Measurements from ENCODE around the gene NOD2.
A peak's percentile ranks its signal among the peaks of the same experiment; 100 is the strongest.

Gene NOD2

DNA sequence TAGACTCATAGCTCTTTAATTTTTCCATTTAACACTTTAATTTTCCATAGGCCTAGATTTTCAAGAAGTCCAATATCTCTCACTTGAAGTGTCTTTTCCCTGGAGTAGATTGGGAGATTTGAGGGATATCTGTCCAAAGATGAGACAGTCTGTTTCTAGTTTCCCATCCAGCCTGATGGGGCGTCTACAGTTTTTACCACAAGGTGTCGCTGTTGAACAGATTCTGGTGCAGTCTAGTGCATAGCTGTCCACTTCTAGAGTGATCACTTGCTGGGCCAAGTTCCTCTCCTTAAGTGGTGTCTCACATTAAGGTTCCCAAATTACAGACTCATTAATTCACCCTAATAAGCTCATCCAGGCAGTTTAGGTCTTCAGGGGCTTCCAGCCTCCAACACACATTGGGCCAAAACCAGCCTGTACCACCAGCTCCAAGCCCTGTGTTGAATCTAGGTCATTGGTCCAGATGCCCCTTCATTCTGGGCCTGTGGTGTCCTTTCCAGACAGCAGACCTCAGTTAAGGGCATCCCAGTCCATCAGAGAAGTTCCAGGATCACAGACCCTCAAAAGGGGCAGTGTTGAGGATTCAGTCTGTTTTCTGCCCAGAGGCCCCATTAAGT, 21.7 kb upstream of the NOD2 start:
- DNase-seq: peak; percentile 41 to 69

DNA sequence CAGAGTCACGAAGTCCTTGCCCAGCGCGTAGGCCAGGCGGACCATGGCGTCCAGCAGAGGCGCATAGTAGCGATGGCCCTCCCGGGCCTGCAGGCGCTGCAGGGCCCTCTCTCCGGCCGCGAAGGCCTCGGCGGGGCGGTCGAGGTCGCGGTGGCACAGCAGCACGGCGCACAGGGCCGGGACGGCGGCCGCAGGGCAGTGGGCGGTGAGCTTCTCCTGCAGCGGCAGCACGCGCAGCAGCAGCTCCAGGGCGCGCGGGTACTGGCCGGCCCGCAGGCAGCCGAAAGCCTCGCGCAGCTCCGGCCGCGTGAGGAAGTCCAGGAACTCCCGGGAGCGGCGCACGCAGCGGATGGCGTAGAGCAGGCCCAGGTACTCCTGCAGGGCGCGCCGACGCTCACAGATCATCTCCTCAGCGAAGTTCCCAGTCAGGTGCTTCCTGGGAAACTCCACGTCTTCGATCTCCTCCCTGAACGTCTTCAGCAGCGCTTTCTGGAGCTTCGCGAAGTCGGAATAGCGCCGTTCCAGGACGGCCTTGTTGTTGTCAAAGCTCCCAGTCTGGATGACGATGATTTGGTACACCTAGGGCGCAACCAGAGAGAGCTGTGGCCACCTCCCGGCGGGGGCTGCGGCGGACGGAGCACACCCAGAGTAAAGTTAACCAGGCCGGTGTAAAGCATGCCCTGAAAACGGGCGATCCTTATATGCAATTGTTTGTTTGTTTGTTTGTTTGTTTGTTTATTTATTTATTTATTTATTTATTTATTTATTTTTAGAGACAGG, 19.7 kb upstream of the NOD2 start:
- DNase-seq: no peak

DNA sequence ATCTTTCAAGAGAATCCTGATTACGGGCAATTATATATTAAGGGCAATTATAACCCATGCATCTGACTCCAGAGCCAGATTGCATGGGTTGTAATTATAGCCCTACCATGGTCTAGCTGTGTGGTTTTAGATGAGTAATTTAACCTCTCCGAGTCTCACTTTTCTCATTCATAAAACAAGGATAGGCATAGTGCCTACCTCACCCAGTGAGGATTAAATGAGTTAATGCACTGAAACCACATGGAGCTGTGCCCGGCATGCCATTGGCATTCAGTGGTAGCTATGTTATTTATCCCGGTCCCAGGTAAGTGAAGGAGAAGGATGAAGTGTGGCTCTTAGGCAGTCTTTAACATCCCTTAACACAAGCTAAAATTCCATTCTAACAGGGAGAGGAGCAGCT, 18.6 kb upstream of the NOD2 start:
- DNase-seq: no peak

DNA sequence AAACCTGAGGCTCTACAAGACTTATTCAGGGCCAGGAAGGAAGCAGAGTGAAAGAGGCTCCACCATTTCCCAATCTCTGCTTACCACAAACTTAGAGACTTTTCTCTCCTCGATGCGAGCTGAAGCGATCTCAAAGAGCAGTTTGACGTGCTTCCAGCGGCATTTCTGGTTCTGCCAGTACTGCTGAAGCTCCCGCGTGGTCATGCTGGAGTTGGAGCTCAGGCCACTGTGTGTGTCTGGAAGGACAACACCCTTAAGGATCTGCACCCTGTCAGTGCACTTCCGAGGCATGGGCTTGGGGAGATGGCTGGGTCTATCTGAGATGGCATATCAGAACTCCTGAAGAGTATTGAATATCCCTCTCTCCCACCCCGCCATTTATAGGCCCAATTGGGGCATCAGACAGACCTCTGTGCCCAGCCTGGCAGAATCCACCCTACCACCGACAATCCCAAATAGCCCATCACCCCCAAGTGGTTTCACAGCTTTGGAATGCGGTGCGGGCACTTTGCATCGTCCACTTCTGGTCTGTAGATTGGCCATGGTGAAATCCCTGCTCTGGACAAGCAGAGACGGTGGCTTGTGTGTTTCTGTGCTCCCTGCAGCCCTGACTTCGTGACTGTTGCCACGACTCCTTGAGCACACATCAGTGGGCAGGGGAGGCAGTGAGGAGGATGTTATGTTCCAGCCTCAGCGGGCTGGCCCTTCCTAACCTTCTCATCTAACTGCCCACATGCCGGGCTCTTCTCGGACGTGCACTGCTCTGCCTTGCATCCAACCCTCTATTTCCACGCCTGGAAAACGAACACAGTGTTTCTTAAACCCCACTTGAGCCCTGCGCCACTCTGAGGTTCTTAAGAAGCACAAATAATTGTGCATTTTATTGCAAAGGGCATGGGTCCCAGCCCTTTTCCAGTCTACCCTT, 17.5 kb upstream of the NOD2 start:
- DNase-seq: no peak

DNA sequence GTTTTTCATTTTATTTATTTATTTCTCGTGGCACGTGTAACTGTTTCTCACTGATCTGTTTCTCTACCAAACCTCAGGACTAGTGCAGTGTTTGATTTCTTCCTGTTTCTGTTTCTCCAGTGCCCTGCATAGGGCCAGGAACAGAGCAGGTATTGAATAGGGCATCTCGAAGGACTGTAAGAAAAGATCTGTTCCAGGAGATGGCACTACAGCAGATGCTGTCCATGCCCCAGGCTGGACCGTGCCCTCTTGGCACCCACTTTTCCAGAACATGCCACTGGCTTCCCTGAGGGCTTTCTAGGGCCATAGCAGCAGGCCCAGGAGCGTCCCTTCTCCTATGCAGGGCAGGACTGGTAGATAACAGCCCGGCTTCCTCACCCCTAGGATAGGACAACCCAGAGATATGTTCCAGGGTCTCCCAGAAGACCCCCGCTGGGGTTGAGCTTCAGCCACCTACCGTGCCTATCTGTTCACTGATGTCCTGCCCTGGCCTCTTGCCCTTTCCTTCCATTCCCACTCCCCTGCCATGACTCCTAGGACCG, 16.7 kb upstream of the NOD2 start:
- no peak for DNase-seq

DNA sequence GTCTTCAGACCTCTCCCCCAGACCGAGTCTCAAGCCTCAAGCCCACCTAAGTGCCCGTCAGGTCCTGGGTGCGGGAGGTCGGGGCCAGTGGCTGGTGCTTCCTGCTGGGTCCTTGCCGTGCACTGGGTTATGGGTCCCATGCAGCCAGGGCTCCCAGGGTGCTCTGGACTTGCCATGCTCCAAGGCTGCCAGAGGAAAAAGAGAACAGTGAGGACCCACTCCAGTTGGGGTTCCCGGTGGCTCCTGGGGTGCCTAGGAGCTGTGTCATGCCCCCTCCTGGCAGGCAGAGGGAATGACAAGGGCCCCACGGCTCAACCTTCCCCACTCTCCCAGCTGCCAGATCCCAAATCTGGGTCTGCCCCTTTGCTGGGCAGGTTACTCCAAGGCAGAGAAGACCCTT, 16.1 kb upstream of the NOD2 start:
- no peak for DNase-seq

DNA sequence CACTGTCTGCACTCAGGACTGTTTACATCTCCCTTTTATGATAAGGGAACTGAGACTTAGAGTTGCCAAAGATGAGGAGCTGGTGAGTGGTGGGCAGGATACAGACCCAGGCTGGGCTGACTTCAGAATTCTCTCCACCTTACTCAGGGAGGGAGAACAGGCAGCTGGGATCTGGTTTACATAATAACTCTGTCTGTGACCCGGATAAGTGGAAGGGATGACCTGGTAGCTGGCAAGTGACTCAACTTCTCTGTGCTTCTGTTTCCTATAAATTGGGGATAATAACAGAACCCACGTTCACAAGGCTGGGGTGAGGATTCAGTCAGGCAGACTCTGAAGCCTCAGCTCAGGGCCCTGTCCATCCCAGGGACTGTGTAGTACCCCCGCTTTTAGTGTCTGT, 14.9 kb upstream of the NOD2 start:
- no peak for DNase-seq

DNA sequence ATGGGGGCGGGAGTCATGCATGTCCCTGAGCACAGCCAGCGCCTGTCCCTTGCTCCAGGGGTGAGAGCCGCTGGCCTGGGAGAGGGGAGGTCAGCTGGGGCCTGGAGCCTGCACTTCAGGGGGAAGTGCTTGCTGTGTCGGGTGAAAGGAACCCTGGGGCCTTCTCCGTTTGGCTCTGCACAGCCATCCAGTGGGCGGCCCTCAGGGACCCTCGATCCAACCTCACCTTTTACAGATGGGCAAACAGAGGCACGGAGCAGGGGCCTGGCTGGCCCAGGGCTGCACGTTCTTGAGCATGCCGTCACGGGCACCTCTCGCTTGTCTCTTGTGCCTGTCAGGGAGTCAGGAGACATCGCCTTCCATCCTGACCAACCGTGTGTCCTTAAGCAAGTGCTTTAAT, 14.1 kb upstream of the NOD2 start:
- no peak for DNase-seq

DNA sequence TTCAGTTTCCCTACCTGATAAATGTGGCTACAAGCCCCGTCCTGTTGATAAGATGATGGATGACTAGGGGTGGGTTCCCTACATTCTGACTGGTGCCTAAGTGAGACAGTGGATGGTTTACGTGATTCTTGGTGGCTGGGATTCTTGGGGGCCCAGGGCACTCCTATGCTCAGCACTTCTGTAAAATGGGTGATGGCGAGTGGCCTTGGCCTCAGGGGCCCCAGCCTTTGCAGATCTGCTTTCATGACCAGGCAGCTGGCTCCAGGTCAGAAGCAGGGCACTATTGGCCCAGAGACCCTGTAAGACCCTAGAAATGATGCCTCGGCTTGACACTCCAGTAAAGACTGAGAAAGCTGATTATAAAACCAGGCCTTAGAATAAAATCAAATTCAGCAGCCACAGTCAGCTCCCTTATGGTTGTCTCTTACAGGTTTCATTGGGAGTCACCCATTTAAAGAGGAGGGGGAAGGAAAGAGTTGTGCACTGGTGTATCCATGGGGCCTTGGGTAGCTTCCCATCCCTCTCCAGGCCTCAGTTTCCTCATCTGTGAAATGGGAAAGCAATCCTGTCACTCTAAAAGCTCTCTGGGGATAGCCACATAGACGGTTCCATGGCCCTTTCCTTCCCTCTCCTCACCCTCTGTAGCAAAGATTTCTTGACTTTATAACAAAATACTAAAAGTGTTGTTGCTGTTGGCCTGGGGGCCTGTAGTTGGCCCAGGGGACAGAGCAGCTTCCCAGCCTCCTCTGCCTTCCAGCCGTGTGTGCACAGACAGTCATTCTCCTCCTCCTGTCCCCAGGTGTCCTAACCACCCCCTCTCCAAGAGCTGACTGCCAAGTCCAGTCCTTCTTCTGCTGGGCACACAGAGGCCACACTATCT, 13.5 kb upstream of the NOD2 start:
- DNase-seq: no peak

DNA sequence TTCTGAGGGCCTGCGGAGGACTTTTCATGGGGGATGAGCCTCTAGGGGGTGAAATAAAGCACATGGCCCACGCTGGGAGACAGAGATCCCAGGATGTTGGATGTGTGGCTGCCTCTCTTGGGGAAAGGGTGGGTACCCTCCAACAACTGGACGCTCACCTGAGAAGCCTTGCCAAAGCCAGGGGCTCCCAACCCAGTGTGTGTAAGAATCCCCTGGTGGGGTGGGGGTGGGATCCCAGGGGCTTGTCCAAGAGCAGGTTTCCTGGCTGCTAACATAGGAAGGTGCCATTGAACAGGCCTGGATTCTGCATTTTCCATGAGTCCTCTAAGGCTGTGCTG, 12.9 kb upstream of the NOD2 start:
- no peak for DNase-seq

DNA sequence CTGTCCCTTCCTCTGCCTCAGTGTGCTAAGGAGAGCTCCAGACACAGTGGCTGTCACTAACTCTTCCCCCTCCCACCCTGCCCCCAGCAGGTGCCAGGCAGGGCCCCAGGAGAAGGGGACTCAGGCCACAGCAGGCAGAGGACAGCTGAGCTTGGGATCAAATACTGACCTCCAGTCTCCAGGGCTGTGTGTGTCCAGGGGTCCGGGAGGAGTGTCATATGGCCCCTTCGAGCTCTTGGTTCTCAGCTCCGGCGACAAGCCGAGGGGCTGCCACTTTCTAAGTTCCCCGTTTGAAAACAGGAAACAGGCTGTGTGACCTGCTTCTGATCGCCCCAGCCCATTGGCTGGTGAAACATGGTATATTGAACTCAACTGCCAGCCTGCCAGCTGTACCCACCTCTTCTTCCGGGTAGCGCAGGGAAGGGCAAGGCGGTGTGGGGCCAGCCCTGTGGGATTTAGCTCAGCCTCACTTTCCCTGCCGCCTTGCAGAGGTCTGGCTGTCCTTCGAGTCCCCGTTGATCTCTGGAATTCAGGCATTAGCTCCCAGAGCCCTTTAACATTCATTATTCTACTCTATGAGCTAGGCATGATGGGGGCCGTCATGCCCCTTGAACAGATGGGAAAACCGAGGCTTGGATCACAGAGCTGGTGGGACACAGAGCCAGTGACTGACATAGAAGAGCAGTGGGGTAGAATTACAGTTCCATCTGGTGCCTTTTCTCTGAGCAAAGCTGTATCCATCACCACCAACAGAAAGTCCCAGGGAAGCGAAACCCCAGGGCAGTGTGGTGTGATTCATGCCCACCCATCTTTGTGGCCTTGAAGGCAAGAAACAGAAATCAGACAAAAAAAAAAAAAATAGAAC, 12.2 kb upstream of the NOD2 start, which contains the start of gene SNX20:
Gene SNX20, minus strand, starts transcription at position 292 of the 865 bp plus-strand sequence. CDS start 3,786 bp downstream, outside the sequence.
- peak; percentile 82 for DNase-seq

DNA sequence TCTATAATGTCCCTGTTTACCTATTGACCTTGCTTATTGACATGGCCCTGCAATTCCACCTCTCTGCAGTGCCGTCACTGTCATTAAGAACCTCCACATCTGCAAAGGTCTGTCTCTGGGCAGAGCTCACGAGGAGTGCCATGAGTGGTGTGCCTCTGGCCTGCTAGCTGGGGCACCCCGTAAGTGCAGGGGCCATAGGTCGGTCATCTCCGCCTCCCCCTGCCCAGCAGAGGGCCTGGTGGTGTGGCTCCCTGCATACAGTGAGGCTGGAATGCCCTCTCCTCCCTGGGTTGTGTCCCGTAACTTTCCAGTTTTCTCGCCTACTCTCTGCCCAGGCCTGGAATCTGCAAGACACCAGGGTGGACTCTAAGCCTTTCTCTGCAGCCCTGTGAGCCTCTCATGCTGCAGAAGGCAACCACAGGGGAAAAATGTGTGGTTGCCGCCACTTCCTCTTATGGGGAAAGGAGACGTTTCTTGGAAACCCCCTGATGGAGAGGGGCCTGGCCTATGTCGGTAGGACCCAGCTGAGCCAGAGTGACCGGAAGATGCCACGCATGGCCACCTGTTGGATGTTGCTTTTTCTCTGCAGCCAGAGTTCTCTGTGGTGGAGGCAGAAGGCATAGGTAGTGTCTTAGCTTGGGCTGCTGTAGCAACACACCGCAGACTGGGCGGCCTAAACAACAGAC, 9.6 kb upstream of the NOD2 start:
- peak; percentile 70 to 78 for DNase-seq

DNA sequence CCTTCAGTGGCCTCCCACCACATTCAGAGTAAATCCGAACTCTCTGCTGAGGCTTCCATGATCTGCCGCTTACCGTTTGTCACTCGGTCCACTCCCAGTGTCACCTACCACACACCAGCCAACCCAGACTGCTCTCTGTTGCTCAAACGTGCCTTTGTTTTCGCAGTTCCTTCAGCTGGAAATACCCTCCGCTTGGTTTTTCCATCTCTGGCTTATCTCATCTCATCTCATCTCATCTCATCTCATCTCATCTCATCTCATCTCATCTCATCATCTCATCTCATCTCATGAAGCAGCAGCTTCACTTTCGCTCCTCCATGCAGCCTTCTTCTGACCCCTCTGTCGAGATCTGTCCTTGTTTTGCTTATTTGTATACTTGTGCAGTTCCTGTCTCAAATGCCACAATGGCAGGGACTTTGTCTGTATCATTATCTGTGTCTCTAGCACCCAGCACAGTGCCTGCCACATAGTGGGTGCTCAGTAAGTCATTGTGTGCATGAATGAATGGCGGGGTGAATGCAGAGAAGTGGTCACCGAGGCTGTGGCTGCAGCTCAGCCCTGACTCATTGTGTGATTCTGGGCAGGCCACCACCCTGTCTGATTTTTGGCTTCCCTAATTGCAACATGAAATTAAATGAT, 8.5 kb upstream of the NOD2 start:
- peak; percentile 56 to 64 for DNase-seq

DNA sequence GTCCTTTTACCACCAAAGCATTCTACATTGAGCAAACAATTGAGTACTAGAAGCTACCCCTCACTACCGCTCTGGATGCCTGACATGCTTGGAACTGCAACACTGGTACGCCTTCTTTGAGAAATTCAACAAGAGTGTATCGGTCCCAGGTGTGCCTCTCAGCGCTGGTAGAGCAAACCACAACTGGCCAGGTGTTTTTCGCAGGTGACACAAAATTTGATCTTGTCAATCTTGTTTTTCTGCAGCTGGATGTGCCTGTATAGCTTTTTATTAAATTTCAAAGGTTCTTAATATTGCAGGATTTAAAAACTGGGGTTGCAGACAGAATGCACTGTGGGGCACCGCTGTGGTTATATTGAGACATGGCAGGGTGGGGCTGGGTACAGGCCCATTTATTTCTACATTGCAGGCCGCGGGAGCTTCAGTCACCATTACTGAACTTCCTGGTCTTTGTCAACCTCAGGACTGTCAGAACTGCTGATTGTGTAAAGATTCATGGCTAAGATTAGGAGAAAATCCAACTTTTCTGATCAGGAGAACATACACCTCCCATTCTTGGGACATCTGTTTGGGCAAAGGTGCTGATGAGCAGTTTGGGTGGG, 7.8 kb upstream of the NOD2 start:
- DNase-seq: peak in 1 of 2 donors; percentile 27

DNA sequence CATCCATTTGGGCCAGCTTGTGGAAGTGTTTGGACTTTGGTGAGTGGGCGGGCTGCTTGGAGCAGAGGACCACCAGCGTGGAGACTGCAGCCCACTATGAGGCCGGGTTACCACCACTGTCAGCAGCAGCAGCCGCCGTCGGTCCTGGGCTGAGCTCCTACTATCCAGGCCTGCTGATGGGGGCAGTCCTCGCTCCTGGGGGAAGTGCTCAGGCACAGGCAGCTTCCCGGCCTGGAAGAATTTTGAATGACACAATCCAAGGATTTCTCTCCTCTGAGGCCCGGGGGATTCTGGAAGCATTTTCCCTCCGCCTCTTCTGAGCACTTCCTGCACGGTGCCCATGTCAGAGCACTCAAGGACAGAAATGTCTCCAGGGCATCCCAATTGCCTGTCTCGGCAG, 5.3 kb upstream of the NOD2 start:
- no peak for DNase-seq

DNA sequence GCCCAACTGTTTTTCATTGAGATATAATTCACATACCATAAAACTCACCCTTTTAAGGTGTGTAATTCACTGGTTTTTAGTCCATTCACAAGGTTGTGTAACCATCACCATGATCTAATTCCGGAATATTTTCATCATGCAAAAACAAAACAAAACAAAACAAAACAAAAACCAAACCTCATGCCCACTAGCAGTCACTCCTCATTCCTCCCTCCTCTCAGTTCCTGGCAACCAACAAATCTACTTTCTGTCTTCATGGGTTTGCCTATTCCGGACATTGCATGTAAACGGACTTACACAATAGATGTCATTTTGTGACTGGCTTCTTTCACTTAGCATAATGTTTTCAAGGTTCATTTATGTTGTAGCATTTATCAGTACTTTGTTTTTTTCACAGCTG, 4.5 kb upstream of the NOD2 start:
- DNase-seq: no peak

DNA sequence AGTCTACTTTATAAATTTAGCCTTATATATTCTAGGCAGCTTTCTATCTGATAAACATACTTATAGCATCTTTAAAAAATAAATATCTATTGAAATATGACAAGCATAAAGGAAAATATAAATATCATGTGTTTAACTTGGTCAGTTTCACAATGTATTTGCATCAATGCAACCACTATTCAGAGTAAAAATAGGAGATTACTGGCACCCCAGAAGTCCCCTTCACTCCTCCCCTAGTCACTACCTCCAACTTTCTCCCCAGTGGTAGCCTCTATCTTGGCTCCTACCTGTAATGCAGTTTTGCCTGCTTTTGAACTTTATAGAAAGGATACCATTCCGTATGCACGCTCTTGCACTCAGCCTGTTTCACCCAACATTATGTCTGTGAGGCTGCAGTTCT, 3.2 kb upstream of the NOD2 start:
- no peak for DNase-seq

DNA sequence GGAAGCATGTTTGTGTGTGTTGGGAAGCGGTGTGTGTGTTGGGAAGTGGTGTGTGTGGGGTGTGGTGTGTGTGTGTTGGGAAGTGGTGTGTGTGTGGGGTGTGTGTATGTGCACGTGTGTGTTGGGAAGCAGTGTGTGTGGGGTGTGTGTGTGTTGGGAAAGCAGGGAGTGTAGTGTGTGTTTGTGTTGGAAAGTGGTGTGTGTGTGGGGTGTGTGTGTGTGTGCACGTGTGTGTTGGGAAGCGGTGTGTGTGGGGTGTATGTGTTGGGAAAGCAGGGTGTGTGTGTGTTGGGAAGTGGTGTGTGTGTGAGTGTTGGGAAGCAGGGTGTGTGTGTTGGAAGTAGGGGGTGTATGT, 785 bp upstream of the NOD2 start:
- no peak for DNase-seq

DNA sequence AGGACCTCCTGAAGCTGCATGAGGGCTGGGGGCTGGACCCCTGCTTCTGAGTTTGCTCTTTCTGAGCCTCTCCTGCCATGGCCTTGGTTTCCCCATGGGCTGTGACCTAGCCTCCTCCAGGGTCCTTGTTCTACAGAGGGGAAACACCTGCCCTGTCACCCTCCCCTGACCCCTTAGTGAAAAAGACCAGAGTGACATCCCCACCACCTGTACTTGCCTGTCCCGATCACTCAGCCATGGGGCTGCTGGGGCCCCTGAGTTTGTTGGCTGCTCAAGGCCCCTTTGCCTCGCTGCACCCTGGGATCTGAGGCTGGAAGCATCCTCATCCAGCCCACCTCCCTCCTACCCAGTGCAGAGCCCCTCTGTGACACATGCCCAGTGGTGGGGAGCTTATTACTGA, 800 bp downstream of the NOD2 start:
- DNase-seq: no peak

Data from CD4-positive, alpha-beta T cell treated with Interleukin-1 beta for 1 hour (primary cell).